Upper lobe of left lung (tissue), 4 donors: ENCODE measurements around the gene SCCPDH.

Source experiments
- EP300 ChIP-seq, 4 donors: sonication (generic); formaldehyde crosslinking; IDR thresholded peaks; one replicate each; pipeline ENCODE4 v1.5.1; 2017; ENCODE audit warnings: antibody characterized with exemption in 4 of 4, control low read depth in 2 of 4
- POLR2A ChIP-seq, 4 donors: fragments of 450-650 bp; IDR thresholded peaks; one replicate each; pipeline ENCODE4 v1.5.1; 2016 to 2017; ENCODE audit warnings: antibody characterized with exemption in 4 of 4, mild to moderate bottlenecking in 2 of 4
- POLR2AphosphoS5 ChIP-seq, 2 donors: sonication (generic); formaldehyde crosslinking; IDR thresholded peaks; one replicate each; pipeline ENCODE4 v1.5.1; 2017; ENCODE audit warnings: antibody characterized with exemption in 2 of 2

DNA sequence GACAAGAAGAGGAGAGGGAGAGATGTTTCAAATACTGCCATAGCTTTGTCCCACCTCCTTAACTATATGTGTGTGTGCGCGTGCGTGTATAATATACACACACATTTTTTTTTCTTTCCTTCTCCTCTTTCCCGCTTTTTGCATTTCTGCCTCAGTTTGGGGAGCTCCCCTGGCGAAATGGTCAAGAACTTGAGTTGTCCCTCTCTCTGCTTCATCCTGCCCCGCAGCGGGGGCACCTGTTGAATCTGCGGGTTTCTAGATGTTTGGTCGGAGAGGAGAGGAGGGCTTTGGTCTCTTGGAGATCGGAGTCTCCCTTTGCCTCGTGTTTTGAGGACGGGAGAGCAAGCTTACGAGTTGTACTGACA is 504 bp downstream of the SCCPDH start:
- TF ChIP-seq POLR2A (IDR thresholded peaks at IDR 0.05) (no peak), EP300 (IDR thresholded peaks at IDR 0.05) (no peak), POLR2AphosphoS5 (IDR thresholded peaks at IDR 0.05) (no peak)
